Stimulated activated naive CD4-positive, alpha-beta T cell treated with Interleukin-2 at 50 U/mL for 16 hours (primary cell): Measurements from ENCODE around the gene C2orf81.
"Not testable (repeated sequence)": the region's sequence is repeated elsewhere in the genome, so short reads cannot be mapped to it uniquely, and the experiment has no call there.

Source experiments
- DNase-seq: peaks from one replicate; lab custom pipeline; 2025; lab: John Stamatoyannopoulos, UW

Gene C2orf81

DNA sequence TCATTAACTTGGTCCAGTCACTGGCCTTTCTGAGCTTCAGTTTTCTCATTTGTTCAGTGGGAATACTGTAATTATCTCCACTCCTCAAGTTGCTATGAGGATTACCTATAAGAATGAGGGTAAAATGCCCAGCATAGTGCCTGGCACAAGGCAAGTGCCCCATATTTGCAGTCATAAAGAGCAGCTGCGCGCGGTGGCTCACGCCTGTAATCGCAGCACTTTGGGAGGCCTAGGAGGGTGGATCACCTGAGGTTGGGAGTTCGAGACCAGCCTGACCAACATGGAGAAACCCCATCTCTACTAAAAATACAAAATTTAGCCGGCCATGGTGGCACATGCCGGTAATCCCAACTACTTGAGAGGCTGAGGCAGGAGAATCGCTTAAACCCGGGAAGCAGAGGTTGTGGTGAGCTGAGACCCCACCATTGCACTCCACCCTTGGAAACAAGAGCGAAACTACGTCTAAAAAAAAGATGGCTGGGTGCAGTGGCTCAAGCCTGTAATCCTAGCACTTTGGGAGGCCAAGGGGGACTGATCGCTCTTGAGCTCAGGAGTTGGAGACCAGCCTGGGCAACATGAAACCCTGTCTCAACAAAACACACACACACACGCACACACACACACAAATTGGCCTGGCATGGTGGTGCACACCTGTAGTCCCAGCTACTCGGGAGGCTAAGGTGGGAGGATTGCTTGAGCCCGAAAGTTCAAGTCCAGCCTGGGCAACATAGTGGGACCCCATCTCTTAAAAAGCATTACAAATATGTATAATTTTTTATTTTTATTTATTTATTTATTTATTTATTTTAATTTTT lies 21.3 kb upstream of the C2orf81 start:
- not testable (repeated sequence) for DNase-seq

DNA sequence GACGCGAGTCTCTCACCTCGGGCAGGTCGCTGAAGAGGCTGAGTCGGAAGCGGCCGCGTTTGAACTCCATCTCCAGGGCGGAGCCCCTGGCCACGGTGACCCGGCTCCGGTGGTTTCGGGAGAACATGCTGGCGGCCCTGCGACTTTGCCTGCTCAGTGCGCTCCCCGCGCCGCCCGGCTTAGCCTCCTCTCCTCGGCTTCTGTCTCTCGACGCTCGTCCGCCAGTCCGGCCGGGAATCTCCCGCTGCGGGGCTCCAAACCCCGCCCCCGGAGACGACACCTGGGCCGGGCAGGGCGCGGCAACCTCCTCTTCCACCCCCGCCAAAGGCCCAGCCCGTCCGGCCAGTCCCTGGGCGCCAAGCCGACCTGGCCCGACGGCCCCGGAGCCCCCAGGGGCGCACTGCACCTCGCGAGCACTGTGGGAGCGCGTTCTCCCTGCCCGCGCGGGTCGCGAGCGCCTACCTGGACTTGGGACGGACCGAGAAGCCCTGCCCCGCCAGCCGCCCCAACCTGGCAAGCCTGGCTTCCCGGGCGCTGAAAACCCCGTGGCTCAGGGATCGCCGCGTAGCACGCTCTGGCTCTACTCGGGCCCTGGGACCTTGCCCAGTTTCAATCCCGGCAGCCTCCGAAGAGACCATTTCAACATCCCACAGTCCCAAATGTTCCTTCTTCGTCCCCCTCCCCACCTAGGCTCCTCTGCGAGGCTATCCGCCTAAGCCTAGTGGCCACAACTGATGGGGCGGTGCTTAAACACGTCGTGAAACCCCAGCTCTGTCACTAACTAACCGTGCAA lies 20.5 kb upstream of the C2orf81 start, which contains the start of gene RTKN:
TSS of gene RTKN (minus strand) at position 248 of the 793 bp plus-strand sequence. CDS start at position 127, 121 bp downstream.
- no peak for DNase-seq

DNA sequence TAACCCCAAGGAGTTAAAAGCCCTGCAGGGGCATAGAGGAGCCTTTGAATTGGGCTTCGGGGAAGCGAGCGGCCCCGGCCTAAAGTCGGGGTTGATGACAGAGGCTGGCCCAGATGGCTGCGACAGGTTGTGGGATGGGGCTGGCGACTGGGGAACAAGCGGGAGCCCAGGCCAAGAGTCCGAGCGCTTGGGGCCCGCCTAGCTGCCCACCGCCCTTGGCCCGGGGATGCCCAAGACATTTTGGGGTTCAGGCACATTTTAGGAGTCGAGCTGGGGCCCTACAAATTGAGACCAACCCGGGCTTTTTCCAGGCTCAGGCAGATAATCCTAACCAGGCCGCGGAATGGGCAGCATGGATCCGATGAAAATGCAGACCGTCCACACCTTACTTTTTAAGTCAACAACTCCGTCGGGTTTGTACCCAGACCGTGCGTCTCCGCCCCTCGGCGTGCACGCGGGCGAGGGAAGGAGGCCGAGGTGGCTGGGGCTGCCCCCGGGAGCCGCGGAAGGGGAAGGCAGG lies 19.8 kb upstream of the C2orf81 start:
- no peak for DNase-seq

GRCh38 chr2:74440378-74441169 lies 19.2 kb upstream of the C2orf81 start:
- DNase-seq: peak; percentile 29

DNA sequence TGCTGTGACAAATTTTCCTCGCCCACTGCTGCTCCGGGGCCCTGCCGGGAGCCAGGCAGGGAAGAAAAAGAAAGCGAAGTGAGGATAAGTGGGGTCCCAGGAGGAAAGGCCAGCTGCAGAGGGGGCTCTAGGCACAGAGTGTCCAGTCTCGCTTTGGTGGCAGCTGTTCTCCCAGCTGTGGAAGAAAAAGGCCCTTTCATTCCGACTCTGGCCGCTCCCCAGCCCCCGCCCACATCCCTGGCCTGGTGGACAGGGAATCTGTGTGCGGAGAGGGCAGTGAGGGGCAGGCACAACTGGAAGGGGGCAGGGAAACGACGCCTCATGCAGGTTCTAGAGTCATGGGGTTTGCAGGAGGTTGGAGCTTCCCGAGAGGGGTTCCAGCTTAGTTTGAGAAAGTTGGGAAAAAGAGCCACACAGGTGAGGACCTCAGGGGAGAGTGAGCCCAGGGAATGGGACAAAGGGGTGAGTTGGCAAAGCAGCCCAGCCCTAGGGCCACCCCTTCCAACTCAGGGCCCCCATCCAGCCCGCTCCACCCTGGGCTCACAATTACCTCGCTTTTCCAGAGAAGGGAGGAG lies 18.5 kb upstream of the C2orf81 start:
- no peak for DNase-seq

- DNase-seq: no peak
Measured at GRCh38 chr2:74439373-74439772, 18.0 kb upstream of the C2orf81 start.

DNA sequence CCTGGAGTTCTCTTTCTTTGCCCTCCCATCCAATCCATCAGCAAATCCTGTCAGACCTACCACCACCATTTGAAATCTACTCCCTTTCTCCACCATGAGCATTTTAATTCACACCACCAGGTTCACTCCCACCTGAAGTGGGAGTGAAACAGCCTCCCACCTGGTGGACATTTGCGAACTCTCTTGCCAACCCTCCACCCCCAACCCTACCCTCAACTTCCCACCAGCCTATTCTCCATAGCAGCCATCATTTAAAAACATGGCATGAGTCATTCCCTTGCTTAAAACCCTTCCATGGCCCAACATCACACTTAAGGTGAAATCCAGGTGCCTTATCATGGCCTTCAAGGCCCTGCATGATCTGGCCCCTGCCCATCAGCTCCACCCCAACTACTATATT lies 16.8 kb upstream of the C2orf81 start:
- DNase-seq: no peak

GRCh38 chr2:74436848-74437695 lies 15.7 kb upstream of the C2orf81 start:
- no peak for DNase-seq

- no peak for DNase-seq
Measured at GRCh38 chr2:74436111-74436805, 14.8 kb upstream of the C2orf81 start.

DNA sequence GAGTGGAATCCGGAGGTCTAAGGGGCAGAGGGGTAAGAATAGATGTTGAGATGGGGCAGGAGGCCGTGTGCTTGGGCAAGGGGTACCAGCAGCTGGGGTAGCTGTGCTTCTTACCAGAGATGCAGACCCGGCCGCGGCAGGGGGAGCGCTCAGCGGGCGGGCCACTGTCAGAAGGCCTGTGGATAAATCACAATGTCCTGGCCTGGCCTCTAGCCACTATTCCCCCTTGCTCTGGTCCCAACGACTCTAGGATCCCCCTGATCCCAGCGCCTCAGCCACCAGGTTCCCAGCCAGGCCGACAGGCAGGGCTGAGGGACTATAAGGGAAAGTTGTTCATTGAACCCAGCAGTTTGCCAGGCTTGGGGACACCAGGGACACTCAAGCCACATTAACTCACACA lies 9.1 kb upstream of the C2orf81 start:
- no peak for DNase-seq

GRCh38 chr2:74429487-74430451 lies 8.3 kb upstream of the C2orf81 start:
- no peak for DNase-seq

- DNase-seq: no peak
Measured at GRCh38 chr2:74428675-74429074, 7.3 kb upstream of the C2orf81 start.

DNA sequence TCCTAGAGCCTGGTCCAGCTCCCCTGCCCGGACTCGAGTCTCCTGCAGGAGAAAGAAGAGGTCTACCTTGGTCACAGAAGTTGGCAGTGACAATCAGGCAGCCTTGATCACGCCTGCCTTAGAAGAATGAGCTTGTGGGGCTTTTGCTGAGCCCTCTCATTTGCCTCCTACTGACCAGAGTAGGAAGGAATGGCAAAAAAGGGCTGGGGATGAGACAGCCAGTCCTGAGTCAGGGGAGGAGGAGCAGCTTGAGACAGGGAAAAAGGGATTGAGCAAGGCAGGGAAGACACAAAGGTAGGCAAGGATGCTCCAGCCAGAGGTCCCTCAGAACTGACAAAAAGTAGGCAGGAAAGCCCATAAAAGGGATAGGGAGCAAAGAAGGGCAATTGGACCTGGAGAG lies 6.1 kb upstream of the C2orf81 start:
- DNase-seq: no peak

- DNase-seq: no peak
Measured at GRCh38 chr2:74426181-74426758, 4.9 kb upstream of the C2orf81 start.

- DNase-seq: no peak
Measured at GRCh38 chr2:74425523-74425922, 4.1 kb upstream of the C2orf81 start.

DNA sequence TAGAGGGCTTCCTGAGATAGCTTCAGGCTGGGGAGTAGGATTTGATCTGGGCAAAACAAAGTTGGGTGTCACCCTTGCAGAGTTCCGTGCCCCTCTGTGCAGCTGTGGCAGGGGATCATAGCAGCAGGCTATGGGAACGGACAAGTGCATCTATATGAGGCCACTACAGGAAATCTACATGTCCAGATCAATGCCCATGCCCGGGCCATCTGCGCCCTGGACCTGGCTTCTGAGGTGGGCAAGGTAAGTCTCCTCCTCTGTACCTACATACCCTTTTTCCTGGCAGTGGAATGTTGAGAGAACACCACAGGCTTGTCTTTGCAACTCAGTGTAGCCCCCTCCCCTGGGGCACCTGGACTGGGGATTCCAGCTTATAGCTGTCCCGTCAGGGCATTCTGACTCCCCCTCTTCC lies 3.6 kb upstream of the C2orf81 start:
- no peak for DNase-seq

GRCh38 chr2:74424139-74424992 lies 2.9 kb upstream of the C2orf81 start:
- DNase-seq: no peak
